GM21423 (cell line): Measurements from ENCODE around the gene RPL36AL.

Source experiments
- ATAC-seq: cut with Tn5 transposase; IDR thresholded peaks from one replicate; pipeline ENCODE4 v1.9.1; 2021; ENCODE audit warnings: mild to moderate bottlenecking, moderate library complexity; ENCODE audit not compliant: unreplicated experiment

Gene RPL36AL

DNA sequence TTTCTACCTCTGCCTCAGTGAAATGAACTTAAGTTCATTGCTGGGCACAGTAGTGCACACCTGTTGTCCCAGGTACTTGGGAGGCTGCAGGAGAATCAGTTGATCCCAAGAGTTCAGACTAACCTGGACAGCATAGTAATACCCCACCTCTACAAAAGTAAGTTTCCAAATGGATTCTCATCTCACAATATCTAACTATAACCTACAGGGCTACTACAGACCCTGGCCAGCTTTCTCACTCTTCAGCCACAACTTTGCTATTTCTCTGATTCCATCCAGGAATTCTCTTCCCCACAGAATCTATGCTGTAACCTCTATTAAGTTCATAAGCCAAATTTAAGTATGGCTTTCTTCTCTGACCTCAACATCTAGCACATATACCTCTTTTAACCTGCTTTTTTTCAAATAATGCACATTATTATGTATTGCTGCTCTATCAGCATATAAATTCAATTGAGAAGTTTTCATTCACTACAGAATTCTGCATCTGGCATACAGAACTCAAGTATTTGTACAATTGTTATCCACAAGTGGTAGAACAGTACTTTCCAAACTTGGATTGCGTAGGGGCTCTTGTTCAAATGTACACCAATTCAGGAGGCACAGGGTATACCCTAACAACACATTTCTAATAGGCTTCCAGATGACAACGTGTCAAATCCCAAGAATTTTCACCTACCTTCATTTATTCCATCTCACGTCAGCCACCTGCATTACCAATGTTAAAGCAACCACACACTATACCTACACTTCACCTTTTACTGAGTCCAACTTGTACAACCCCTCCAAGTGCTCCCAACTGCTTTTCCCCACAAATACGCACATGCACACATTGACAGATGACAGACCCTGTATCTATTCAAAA, 38.1 kb downstream of the RPL36AL start:
- ATAC-seq: no peak

DNA sequence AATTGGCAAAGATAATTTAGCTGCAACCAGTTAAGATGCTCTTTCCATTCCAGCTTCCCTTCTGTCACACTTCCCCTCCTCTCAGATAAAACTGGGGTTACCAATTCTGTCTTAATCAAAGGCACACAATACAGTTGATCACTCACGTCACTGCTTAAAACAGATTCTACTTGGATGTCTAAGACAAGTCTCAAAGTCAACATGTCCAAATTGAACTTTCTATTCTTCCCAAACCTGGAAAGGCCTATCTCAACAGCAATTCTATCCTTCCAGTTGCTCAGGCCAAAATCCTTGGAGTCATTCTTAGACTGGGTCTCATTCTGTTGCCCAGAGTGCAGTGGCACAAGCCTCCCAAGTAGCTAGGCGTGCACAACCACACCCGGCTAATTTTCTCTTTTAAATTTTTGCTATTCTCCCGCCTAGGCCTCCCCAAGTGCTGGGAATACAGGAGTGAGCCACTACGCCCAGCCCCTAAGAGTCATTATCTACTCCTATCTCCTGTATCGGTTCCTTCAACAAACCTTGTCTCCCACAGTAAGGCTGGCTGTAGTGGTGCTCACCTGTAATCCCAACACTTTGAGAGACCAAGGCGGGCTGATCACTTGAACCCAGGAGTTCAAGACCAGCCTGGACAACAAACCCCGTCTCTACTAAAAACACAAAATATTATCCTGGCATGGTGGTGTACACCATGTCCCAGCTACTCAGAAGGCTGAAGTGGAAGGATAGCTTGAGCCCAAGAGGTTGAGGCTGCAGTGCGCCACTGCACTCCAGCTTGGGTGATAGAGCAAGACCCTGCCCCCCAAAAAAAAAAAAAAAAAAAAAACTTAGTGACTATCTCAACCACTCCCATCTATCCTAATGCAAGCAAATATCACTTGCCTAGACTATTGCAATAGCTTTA, 39.0 kb downstream of the RPL36AL start:
- ATAC-seq: no peak

GRCh38 chr14:49579841-49580240, 40.6 kb downstream of the RPL36AL start:
- no peak for ATAC-seq

DNA sequence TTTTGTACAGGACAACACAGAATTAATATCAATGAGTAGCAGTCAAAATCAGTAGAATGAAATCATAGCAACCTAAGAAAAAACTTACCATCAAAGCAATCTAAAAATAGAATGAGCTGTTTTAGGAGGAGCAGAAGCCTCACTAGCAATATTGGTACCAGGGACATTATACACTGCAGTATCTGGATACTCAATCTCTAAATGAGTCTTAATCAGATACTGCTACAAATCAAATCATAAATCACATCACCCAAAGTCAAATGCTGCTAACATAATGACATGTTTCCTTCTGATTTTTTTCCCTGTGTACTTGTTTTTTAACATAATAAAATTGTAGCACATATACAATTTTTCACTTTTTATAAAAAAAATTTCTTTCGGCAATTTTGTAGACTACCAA, 42.3 kb downstream of the RPL36AL start:
- no peak for ATAC-seq

- ATAC-seq: no peak
Measured at GRCh38 chr14:49574038-49574437, 46.4 kb downstream of the RPL36AL start.

DNA sequence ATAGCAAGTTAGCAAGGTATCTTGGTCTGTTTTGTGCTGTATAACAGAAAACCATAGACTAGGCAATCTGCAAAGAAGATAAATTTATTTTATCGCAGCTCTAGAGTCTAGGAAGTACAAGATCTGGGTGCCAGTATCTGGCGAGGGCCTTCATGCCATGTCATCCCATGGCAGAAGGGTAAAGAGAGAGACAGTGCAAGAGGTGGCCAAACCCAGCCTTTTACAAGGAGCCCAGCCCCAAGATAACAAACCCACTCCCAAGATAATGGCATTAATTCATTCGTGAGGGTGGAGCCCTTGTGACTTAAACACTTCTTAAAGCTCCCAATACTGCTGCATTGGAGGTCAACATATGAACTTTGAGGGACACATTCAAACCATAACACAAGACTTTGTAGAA, 51.1 kb downstream of the RPL36AL start:
- ATAC-seq: no peak
